CD4-positive, alpha-beta T cell treated with Interleukin-21 for 1 hour (primary cell): ENCODE measurements around the gene RNF157.

Experiments used
- DNase-seq: peaks from one replicate; pipeline ENCODE4 v3.0.0-alpha.2; 2020

Gene RNF157

DNA sequence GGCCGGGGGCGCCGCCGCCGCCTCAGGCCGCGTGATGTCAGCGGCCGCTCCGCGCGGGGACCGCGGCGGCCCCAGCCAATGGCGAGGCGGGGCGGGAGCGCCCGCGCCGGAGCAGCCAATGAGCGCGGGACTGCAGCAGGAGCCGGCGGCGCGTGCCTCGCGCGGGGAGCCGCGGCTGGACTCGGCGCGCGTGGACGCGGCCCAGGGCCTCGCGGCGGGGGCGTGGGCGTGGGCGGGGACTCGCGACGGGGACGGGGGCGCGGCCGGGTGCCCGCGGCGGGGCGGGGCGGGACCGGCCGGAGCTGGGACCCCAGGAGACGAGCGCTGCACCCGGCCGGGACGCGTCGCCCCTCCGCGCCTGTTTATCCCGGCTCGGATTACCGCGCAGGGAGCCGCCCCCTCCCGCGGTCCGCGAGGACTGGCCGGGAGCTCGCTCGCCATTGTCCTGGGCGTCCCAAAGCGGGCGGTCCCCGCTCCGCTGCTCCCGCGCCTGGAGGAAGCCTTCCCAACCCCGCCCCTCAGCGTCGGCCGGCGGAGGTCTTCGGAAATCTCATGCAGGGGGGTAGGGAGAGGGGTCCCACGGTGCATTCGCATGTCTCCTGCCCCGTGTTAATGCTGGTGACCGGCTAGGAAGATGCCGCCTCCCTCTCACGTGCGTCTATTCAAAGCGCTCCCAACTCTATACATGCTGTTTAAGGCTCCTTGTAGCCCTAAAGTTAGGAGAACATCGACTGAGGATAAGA is at the start of gene RNF157:
Gene RNF157, minus strand, starts transcription at position 33 of the 743 bp plus-strand sequence. CDS start 253 bp downstream, outside the sequence.
- peak; percentile 81 for DNase-seq

DNA sequence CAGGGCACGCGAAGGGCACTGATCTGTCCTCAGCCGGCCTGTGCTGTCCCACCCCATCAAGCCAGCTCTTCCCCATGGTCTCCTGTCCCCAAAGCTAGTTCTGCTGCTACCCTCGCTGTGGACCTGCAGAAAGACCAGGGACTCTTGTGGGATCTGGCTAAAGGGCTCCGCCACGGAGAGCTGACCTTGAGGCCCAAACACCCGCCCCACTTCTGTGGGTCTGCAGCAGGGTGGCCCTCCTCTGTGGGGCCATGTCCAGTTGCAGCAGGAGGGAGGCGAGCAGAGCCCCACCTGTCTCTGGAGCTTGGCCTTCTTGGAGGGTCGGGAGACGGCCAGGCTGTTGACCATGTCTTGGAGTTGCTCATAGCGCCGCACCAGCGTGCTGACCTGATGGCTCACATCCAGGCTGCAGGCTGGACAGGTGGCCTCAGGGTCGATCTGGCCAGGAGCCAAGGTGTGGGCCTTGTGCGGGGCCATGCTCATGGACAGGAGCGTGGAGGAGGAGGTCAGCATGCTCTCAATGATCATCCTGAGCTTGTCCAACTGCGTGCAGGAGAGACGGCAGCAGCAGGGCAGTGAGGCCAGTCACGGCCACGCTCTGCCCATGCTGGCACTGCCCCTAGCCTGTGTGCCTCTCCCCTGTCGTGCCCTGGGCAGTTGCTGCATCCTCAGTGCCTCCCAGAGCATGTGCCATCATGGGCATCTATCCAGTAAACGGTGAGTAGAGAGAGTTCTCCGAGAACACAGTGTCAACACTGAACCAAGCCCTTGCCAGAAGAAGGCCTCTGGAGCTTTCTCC is 41.5 kb upstream of the RNF157 start:
- DNase-seq = no peak

DNA sequence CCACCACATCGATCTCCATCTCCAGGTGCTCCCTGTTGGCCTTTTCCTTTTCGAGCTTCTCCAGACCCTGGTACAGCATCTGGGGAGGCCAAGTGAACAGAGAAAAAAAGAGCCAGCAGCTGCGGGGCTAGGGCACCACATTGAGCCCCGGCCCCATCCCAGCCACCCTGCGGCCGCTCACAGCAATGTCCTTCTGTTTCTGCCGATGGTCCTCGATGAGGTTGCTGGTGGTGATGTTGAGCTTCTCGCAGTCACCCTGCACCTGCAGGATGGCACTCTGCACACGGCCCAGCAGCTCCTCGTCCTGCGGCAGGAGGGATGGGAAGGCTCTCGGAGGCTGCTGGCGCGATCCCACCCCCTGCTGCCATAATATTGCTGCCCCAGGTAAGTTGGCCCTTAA is 40.4 kb upstream of the RNF157 start:
- no peak for DNase-seq

DNA sequence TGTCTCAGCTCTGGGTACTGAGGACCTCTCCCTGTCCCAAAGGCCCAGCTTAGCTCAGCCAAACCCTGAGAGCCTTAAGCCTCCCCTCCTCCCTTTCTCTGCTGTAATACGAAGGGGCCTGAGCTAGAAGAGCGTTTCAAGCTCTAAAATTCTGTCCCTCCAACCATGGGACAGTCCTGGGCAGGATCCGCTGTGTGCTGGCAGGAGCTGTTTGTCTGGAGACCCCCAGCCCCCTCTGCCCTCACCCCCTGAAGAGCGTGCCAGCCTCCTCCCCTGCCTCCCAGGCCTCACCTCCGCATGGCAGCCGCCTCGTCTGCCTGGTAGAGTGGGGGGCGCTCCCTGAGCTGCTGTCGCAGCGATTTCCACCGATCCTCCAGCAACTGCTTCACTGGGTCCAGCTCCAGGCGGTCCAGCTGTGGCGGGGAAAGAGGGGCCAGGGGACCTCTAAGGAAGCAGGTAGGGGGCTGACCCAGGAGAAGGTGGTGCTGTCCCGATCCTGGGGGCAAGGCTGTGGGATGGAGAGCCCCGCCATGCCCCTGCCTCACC is 39.5 kb upstream of the RNF157 start:
- DNase-seq = no peak

DNA sequence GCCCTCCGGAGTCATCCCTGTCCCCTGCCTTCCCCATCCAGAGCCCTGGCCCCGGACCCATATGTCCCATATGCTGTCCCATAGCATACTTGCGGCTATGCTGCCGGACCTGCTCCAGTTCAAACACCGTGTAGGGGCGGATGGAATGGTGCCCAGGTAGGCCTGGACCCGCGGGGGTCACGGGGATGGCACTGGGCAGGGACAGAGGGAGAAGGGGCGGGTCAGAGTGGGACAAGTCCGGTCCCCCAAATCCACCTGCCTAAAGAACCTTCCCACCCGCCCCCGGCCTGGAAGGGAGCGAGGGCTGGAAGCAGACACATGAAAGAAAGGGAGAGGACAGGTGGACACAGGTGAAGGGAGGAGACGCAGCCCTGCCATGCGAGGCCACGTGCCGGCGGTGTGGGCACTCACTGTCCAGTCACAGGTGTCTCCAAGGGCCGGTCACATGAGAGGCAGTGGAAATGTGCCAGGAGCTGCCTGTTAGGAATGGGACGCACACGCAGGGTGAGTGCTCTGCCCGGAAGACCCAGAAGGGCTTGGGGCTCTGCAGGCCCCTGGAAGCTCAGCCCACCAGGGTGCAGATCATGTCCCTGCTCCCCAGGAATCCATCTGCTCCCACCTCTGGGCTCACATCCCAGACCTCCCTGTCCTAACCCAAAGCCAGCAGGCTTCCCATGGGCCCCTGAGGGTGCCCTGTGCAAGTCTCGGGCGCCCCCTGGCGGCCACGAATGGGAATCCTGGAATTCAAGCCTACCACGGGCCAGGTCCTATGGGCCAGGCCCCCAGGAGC is 38.9 kb upstream of the RNF157 start:
- peak; percentile 85 for DNase-seq

DNA sequence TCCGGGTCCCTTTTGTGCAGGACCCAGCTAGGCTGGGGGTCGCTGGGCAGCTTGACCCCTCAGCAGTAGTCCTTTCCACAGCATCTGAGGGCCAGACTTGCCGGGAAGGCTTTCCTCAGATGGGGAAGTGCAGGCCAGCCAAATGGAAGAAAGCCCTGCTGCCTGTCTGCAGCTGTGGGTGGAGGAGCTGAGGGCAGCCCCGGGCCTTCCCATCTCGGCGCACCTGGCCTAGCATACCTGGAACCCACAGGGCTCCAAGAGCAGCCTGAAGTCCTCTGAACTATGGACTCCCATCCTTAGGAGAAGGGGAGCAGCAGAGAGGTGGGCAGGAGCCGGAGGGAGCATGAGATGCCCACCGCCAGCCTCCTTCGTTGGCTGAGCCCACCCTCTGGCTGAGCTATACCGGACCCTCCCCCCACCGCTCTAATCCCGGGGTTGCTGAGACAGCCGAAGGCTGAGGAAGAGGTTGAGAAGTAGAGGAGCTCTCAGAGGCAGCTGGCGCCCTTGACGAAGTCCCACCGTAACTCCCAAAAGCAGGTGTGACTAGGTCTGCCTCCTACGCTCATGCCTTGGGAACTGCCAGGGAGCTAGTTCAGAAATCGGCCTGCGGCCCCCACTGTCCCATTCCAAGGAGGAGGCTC is 38.1 kb upstream of the RNF157 start:
- DNase-seq = no peak

DNA sequence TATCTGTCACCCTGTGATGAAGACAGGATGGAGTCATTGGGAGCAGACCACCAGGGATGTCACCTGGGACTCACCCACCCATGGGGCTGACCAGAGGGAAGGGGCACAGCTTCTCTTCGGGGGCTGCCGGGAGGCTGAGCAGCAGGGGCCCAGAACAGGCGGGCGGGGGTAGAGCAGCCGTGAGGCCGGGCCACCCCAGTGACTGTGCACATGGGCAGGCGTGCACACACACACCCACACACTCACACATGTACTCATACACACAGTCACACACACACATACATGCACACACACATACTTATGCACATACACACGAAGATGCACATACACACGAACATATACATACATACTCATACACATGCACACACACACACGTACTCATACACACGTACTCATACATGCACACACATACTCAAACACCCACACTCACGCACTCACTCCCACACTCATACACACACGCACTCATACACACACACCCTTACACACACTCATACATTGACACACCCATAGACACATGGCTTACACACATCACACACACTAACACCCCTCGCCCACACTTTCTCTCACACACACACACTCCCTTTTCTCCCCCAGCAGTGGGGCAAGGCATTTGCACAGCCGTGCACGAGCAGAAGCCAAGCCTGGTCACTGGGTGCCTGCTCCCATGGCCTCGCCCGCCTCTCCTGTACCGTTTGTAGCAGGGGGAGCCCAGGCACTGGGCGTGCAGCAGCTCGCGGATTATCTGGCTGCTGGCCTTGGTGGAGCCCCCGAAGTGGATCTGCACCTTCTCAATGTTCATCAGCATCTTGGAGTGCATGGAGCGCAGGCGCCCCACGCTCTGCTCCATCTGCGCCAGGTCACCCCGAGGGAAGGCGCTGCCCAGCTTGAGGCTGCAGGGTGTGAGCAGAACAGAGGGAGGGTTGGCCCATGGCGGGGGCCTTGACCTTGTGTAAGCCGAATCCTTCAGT is 37.3 kb upstream of the RNF157 start:
- DNase-seq = no peak

DNA sequence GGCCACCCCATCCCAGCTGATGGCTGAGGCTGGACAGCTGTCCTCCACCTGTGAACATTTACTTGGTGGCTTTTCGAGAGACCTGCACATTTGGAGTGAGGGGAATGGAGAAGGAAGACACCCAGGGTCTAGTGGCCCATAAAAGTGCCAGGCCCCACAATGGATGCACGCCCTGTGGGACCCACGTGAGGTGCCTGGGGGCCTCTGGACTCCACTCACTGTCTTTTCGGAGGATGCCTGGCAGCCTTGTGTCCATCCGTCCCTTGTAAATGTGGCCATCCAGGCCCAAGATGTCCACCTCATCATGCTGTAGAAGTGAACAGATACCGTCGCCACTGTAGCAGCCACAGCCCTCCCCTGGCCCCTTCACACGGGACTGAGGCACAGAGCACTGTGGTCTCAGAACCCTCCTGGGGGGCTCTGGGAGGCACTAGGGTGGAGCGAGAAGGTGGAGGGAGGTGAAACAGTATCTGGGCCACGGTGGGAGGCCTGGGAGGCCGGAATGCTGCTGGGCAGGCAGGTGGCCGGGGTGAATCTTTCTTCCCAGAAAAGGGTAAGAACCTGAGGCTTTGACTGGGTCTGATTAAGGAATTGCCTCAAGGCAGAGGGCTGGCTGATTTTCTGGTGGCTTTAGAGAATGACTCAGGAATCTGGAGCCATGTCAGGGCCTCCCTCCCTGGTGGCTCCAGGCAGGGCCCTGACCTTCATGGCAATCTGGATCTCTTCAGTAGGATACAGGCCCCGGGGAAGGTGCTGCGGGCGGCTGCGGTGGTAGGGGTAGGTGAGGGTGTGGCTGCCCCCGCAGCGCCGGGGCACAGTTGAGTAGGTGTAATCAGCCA is 36.4 kb upstream of the RNF157 start:
- DNase-seq = no peak

DNA sequence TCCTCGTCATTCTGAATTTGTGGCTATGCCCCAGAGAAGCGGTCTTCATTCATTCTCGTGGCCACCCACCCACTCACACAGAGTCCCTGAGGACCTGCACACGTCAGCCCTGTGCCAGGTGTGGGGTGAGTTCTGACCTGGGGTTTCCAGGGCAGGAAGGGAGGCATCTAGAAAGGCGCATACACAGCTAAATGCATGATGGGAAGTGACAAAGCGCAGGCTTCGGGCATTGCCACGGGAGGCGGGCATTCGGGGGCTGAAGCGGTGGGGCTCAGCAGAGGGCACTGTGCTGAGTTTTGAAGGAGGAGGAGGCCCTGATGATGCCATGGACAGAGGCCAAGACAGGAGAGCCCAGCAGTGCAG is 35.8 kb upstream of the RNF157 start:
- no peak for DNase-seq

DNA sequence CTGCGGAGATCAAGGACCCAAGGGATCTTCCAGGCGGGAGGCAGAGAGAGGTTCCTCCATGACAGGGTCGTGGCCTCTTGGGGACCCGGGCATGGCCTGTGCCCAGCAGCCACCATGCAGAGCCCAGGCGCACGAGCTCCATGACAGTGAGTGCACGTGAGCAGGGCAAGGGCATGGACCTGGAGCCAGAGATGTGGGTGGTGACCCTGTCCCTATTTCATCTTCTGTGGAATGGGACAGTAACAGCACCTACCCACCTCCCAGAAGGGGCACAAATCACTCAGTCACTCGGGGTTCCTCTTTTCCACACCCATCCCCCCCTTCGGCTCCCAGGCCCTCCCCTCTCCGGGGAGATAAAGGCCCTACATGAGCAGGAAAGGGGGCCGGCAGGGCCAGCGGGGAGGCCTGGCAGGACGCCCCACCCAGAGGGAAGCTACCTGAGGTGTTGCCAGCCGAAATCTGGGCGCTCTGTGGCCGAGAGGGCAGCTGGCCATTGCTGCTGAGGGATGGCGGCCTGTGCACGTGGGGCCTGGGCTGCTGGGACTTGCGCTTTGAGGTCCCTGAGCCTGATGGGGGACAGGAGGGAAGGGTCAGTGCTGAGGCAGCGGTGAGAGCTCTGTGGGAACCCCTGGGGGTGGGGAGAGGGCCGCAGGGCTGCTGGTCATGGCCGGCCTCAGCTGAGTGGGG is 35.2 kb upstream of the RNF157 start:
- no peak for DNase-seq

DNA sequence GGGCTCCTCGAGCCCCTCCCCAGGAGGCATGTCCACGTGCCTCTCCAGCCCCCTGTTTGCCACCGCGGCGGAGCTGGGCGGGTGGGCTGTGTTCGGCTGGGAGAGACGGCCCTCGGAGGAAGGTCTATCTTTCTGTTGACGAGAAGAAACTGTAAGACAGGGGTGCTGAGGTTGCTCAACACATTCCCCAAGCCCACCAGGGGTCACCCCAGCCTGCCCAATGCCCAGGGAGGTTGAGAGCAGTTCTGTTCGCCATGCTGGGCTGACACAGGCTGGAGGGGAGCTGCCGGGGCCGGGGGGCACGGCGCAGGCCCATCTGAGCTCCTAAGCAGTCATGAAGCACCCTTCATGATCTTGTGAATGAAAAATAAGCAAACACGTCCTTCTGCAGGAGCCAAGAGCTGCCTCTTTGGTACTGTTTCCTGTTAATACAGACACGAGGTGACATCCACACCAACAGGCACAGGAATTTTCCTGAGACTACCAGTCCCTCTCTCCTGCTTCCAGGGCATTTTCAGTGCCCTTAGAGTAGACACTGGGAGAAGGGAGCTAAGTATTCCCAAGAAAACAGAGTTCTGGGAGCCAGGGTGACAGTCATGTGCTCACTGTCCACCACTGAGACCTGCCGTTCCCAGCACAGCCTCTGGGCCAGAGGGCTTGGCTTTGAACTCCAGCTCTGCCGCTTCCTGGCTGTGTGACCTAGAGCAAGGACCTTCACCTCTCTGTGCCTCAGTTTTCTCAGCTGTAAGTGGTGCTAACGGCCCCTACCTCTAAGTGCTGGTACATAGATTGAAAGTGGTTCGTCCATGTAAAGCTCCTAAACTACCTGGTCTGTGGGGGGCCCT is 34.0 kb upstream of the RNF157 start:
- no peak for DNase-seq

DNA sequence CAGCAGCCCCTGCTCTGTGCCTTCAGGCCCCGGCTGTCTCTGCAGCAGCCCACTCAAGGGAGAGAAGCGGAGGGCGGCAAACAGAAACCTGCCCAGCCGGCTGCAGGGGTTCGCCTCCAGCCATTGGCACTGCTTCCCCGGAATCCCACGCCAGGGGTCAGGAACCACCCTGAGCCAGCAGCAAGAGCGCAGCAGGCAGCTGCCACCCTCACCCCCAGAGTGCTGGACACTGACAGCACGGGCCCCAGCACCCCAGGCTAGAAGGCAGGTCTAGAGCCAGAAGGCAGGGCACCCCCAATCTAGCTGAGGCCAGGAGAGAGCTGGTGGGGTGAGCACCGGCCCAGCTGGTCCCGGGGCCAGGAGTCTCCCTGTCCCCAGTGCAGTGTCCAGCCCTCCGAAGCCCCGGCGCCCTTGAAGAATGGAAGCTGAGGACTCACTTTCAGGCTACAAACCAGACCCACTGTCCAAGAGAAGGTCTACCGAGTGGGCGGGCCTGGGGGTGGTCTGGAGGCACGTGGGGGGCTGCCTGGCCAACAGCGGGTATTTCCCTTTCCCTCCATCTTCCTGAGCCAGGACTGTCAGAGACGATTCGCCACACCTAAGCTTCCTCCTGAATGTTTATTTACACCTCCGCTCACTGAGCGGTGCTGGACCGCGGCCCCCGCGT is 33.3 kb upstream of the RNF157 start:
- no peak for DNase-seq

DNA sequence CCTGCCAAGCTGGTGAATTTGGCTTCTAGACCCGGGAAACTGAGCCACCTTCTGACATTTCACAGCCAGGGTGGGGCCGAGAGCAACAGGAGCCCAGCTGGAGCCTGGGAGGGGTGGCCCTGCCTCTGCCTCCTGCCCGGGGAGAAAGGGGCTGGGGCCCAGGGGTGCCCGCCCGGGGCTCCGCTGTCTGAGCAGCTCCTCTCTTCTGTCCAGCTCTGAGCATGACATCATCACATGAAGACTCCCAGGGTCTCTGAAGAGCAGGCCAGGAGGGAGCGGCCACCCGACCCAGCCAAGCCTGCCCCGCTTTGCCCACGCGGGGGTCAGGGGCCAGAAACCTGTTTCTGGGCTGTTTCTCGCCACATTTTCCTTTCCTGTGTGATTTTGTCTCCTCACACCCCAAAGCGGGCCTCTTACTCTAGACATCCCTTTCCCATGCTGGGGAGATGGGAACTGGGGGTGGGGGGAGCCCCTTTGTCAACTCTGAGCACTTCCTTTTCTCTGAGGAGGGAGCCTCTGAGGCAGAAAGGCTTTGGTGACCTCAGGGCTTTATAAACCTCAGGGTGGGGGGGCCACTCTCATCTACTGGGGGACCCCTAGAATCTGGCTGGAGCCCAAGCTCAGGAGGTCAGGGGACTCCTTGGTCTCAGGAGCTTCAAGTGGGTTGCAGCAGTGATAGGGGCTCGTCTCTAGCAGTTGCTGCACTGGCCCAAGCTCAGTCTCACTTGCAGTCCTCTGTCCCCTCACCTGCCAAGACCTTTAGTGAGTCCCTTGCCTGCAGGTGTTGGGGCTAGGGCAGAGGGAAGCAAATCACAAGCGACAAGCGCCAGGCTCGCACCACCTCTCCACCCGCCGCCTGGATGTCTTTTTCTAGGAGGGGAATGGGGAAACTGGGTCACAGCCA is 32.5 kb upstream of the RNF157 start:
- peak; percentile 55 for DNase-seq

DNA sequence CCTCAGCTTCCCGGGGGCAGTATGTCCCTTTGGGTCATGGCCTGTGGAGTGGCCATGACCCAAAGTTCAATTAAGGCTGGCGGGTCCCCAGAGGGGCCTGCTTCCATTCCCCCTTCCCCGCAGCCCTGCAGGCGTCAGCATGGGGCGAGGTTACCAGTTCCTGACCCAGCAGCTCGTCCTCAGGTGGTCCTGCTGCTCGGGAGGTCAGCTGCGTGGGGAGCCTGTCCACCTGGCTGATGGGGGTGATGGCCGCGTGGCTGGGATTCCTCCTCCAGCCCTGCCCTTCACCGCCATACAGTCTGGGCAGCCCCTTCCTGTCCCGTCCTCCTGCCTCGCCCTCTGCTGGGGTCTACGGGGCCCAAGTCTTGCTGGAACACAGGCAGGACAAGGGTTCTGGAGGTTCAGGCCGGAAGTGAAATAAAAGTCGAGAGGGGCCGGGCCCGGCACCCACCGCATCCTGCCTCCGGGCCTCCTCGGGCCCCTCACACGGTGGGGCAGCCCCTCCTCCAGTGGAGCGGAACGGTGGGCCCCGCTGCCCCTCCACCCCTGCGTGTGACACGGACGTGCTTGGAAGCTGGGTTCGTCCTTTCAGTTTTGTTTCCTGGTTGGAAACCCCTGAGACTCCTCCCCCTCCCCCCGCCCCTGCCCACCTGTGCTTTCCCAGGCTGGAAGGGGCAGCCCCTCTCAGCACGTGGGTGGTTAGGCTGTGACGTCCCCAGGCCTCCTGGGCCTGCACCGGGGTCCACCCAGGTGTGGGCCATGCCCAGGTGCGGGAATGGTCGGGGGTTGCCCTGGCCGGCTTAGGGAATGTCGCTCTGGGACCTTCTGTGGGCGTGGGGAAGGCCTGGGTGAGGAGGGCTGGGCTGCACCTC is 31.6 kb upstream of the RNF157 start:
- DNase-seq = peak; percentile 87

DNA sequence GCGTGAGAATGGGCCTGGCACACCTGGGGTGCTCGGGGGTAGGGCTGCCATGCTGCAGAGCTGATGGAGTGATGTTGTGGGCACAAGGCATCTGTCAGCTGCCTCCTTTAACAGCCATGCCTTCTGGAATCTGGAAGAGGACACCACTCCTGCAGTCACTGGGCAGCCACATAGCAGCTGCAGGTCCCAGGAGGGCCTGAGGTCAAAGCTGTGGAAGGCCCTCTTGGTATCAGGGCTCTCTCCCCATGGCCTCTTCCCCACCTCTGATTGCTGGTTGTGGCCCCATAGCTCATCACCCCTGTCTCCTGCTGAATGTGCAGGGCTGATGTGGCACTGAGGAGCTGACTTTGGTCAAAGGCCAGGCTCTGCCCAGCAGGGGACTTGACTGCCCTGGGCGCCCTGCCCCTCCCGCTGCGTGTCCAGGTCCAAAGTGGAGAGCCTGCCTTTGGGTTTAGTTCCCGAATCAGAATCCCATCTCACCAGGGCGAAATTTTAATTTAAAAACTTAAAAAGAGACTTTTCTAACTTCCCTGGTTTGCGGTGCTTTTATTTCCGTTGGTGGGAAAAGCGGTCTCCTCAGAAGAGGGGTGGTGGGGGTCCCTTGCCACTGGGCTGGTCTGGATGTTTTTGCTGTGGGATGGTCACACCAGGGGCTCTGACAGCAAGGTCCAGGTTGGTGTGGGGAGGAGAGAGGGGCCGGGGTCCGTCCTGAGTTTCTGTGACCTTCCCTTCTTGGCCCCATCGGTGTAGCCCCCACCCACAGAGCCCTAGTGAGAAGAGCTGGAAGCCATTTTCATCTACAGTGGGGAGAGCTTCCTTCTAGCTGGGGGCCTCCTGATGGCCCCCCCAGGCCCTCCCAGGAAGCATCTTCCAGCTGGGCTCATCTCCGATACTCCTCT is 30.7 kb upstream of the RNF157 start:
- peak; percentile 35 for DNase-seq
